Measurements from ENCODE around the gene NT5C1A.

DNA sequence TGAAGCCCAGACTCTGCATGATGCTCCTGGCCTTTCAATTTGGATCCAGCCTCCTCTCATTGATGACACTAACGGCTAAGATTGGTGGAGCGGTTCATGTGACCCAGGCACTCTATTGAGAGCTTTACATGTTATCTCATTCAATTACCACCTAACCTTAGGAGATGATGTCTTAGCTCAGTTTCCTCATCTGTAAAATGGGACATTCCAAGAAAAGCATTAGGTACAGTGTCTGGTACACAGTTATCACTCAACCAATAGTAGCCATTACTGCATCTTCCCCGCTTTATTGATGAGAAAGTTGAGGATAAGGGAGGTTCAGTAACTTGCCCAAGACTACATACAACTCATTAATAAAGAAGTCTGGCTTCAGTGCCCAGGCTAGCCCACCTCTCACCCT, 49.5 kb downstream of the NT5C1A start:
- TF ChIP-seq, protein P1, sequence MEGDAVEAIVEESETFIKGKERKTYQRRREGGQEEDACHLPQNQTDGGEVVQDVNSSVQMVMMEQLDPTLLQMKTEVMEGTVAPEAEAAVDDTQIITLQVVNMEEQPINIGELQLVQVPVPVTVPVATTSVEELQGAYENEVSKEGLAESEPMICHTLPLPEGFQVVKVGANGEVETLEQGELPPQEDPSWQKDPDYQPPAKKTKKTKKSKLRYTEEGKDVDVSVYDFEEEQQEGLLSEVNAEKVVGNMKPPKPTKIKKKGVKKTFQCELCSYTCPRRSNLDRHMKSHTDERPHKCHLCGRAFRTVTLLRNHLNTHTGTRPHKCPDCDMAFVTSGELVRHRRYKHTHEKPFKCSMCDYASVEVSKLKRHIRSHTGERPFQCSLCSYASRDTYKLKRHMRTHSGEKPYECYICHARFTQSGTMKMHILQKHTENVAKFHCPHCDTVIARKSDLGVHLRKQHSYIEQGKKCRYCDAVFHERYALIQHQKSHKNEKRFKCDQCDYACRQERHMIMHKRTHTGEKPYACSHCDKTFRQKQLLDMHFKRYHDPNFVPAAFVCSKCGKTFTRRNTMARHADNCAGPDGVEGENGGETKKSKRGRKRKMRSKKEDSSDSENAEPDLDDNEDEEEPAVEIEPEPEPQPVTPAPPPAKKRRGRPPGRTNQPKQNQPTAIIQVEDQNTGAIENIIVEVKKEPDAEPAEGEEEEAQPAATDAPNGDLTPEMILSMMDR (IDR thresholded peaks at IDR 0.05; ENCODE audit: low read length): no peak
- TF ChIP-seq EZH2 (IDR thresholded peaks at IDR 0.05; ENCODE audit: borderline replicate concordance, low read length): no peak
